IMR-90 (cell line): Measurements from ENCODE around the gene CCDC27.

Source experiments
- CEBPB ChIP-seq: IDR thresholded peaks from 2 replicates; pipeline ENCODE4 v1.6.1; 2012; ENCODE audit warnings: low read depth, low read length, improper control_type of control experiment
- POLR2A ChIP-seq: IDR thresholded peaks from 2 replicates; pipeline ENCODE4 v1.6.1; 2012; ENCODE audit warnings: mild to moderate bottlenecking, low read depth, low read length
- RAD21 ChIP-seq: IDR thresholded peaks from 2 replicates; pipeline ENCODE4 v1.6.1; 2012; ENCODE audit warnings: low read length, improper control_type of control experiment
- TF ChIP-seq, protein P1 (sequence below): fragments of 150-350 bp; IDR thresholded peaks from 2 replicates; pipeline ENCODE4 v1.6.1; 2017; ENCODE audit warnings: mild to moderate bottlenecking, antibody characterized with exemption, low read length, low read depth

DNA sequence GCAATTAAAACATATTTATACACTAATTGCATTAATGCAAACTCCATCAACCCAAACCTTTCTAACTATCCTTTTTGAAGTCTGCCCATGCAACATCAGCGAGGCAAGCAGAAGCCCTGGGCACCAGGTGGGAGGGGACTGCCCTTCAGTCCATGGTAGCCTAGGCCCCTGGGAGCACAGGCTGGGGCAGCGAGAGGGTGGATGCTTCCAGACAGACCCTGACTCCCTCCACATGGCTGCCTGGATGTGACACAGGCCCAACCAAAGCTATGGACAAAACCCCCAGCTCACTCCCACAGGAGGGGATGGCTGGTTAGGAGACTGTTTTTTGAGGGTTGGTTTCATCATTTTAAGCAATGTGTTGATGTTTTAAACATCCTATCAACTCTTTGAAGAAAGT lies 61.8 kb downstream of the CCDC27 start:
- no peak for TF ChIP-seq CEBPB
- no peak for TF ChIP-seq RAD21
- TF ChIP-seq POLR2A: no peak
- TF ChIP-seq, protein P1, sequence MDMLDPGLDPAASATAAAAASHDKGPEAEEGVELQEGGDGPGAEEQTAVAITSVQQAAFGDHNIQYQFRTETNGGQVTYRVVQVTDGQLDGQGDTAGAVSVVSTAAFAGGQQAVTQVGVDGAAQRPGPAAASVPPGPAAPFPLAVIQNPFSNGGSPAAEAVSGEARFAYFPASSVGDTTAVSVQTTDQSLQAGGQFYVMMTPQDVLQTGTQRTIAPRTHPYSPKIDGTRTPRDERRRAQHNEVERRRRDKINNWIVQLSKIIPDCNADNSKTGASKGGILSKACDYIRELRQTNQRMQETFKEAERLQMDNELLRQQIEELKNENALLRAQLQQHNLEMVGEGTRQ: no peak
